Thyroid gland (tissue), 4 donors: ENCODE data around the gene PAGE2B. TPM values are rescaled to one million over a fixed set of nuclear protein-coding genes. Genes with fewer than 3 reads are reported as not detected.
"Not testable (repeated sequence)": the region's sequence is repeated elsewhere in the genome, so short reads cannot be mapped to it uniquely, and the experiment has no call there.

Experiments used
- DNase-seq, 2 donors: peaks; one replicate each; pipeline ENCODE4 v3.0.0-alpha.2; 2019
- H3K27ac ChIP-seq, 3 donors: fragments of 200-600 bp; sonication (generic); 1 replicate in 2 of 3; 2 replicates in 1 of 3; pipeline ENCODE4 v1.5.1; 2016 to 2019; ENCODE audit warnings: mild to moderate bottlenecking in 1 of 3, moderate library complexity in 1 of 3
- H3K27me3 ChIP-seq: fragments of 200-600 bp; sonication (generic); one replicate; pipeline ENCODE4 v1.5.1; 2019
- H3K36me3 ChIP-seq, 2 donors: fragments of 200-600 bp; sonication (generic); one replicate each; pipeline ENCODE4 v1.5.1; 2016 to 2019
- H3K4me1 ChIP-seq, 2 donors: fragments of 200-600 bp; sonication (generic); one replicate each; pipeline ENCODE4 v1.5.1; 2017 to 2019
- H3K4me3 ChIP-seq, 3 donors: fragments of 200-600 bp; sonication (generic); replicated peaks in 1 of 3; 1 replicate in 2 of 3; 2 replicates in 1 of 3; pipeline ENCODE4 v1.5.1; 2016; ENCODE audit warnings: mild to moderate bottlenecking in 1 of 3
- H3K9me3 ChIP-seq: fragments of 200-600 bp; sonication (generic); one replicate; pipeline ENCODE4 v1.5.1; 2017
- CTCF ChIP-seq, 6 experiments: fragments of 200-600 bp in 3 of 6; fragments of 450-650 bp in 3 of 6; sonication (generic) in 3 of 6; IDR thresholded peaks; one replicate each; pipeline ENCODE4 v1.5.1; 2016 to 2019; ENCODE audit warnings: antibody characterized with exemption in 6 of 6, mild to moderate bottlenecking in 2 of 6, inconsistent platforms in 1 of 6, moderate library complexity in 1 of 6
- POLR2A ChIP-seq, 2 donors: fragments of 450-650 bp; IDR thresholded peaks; one replicate each; pipeline ENCODE4 v1.6.1; 2017; ENCODE audit warnings: antibody characterized with exemption in 2 of 2, mild to moderate bottlenecking in 2 of 2, moderate library complexity in 1 of 2
- WGBS, 2 donors: methylation state at CpG; one replicate each; pipeline ENCODE4 v1.1.5; 2017; 5-methylcytosine and 5-hydroxymethylcytosine counted together
- intact Hi-C: fragments of 100-400 bp; cut with DNase I; formaldehyde crosslinking; loops from one replicate; pipeline ENCODE4 v1.15.1; 2023
- total RNA-seq, 4 donors: library from RNA; depleted of rRNA; stranded (reverse); fragments of >200 nt; gene quantifications; one replicate each; pipeline ENCODE4 v1.2.3, GENCODE V29; 2016

The PAGE2B gene
- total RNA-seq, 4 donors from 2014 or later, result not detected

GRCh38 chrX:55029291-55029690 is 45.5 kb upstream of the PAGE2B start:
- Histone ChIP-seq H3K27ac (no peak overlapping the region), H3K4me3 (no peak overlapping the region), H3K9me3 (no peaks in the 10 kb centered on the region), H3K4me1 (no peaks in the 10 kb centered on the region), H3K36me3 (no peaks in the 10 kb centered on the region), H3K27me3 (no peaks in the 10 kb centered on the region)
- no peak for TF ChIP-seq CTCF (IDR thresholded peaks at IDR 0.05)
- DNase-seq, result no peak
- intact Hi-C loops, result no loop called here
- WGBS, 2 donors, result 88 to 89% methylated on average over 2 of the region's 2 CpGs

- Histone ChIP-seq H3K36me3 (no peaks in the 10 kb centered on the region), H3K9me3 (no peaks in the 10 kb centered on the region), H3K27ac (no peak within 1 kb of the TSS), H3K27me3 (no peaks in the 10 kb centered on the region), H3K4me1 (no peaks in the 10 kb centered on the region), H3K4me3 (no peak within 1 kb of the TSS)
- intact Hi-C loops, result no loop called here
- DNase-seq, result no peak
- WGBS, 2 donors, result 65 to 68% methylated on average over 6 to 7 of the region's 7 CpGs
- TF ChIP-seq POLR2A (IDR thresholded peaks at IDR 0.05), result no peak
- TF ChIP-seq CTCF (IDR thresholded peaks at IDR 0.05), result no peak
These were observed 44.3 kb upstream of the PAGE2B start, which contains the start of gene ALAS2 for GRCh38 chrX:55030271-55031205. ALAS2 (minus strand) TSS chrX:55030977; CDS start chrX:55026000, 4,977 bp downstream.

GRCh38 chrX:55033429-55033828 is 41.4 kb upstream of the PAGE2B start:
- no peak overlapping the region for H3K4me3 ChIP-seq
- no peaks in the 10 kb centered on the region for H3K36me3 ChIP-seq
- H3K9me3 ChIP-seq, result no peaks in the 10 kb centered on the region
- intact Hi-C loops, result no loop called here
- H3K27ac ChIP-seq, result no peak overlapping the region
- no peak for DNase-seq
- no peaks in the 10 kb centered on the region for H3K4me1 ChIP-seq
- WGBS, 2 donors, result 73 to 75% methylated on average over 2 of the region's 2 CpGs
- no peaks in the 10 kb centered on the region for H3K27me3 ChIP-seq
- TF ChIP-seq POLR2A (IDR thresholded peaks at IDR 0.05) (no peak), CTCF (IDR thresholded peaks at IDR 0.05) (no peak)

GRCh38 chrX:55039471-55039870 is 35.4 kb upstream of the PAGE2B start:
- no peak for DNase-seq
- TF ChIP-seq CTCF (IDR thresholded peaks at IDR 0.05) (no peak), POLR2A (IDR thresholded peaks at IDR 0.05) (no peak)
- Histone ChIP-seq H3K36me3 (no peaks in the 10 kb centered on the region), H3K27me3 (no peaks in the 10 kb centered on the region), H3K4me1 (no peaks in the 10 kb centered on the region), H3K27ac (no peak overlapping the region), H3K9me3 (no peaks in the 10 kb centered on the region), H3K4me3 (no peak overlapping the region)
- intact Hi-C loops, result no loop called here
- WGBS, 2 donors, result 82% methylated on average over 3 of the region's 3 CpGs

- intact Hi-C loops, result no loop called here
These were observed 33.3 kb upstream of the PAGE2B start for GRCh38 chrX:55041514-55041913.

GRCh38 chrX:55050599-55050998 is 24.2 kb upstream of the PAGE2B start:
- WGBS, 2 donors, result 88 to 100% methylated on average over 2 of the region's 2 CpGs
- intact Hi-C loops, result not testable (repeated sequence)

More at GRCh38 chrX:55041514-55041913, 33.3 kb upstream of the PAGE2B start:
- TF ChIP-seq POLR2A (IDR thresholded peaks at IDR 0.05) (no peak), CTCF (IDR thresholded peaks at IDR 0.05) (no peak)
- Histone ChIP-seq H3K4me3 (no peak overlapping the region), H3K27ac (no peak overlapping the region), H3K27me3 (no peaks in the 10 kb centered on the region), H3K36me3 (no peaks in the 10 kb centered on the region), H3K9me3 (no peaks in the 10 kb centered on the region), H3K4me1 (no peaks in the 10 kb centered on the region)
- WGBS, 2 donors, result 95 to 98% methylated on average over 6 of the region's 6 CpGs
- DNase-seq, result no peak

More at GRCh38 chrX:55050599-55050998, 24.2 kb upstream of the PAGE2B start:
- not testable (repeated sequence) for H3K4me3 ChIP-seq, H3K27ac ChIP-seq, H3K9me3 ChIP-seq, H3K27me3 ChIP-seq, H3K4me1 ChIP-seq, DNase-seq, H3K36me3 ChIP-seq
